ENCODE results near the gene LRP3.

- TF ChIP-seq, protein P1, sequence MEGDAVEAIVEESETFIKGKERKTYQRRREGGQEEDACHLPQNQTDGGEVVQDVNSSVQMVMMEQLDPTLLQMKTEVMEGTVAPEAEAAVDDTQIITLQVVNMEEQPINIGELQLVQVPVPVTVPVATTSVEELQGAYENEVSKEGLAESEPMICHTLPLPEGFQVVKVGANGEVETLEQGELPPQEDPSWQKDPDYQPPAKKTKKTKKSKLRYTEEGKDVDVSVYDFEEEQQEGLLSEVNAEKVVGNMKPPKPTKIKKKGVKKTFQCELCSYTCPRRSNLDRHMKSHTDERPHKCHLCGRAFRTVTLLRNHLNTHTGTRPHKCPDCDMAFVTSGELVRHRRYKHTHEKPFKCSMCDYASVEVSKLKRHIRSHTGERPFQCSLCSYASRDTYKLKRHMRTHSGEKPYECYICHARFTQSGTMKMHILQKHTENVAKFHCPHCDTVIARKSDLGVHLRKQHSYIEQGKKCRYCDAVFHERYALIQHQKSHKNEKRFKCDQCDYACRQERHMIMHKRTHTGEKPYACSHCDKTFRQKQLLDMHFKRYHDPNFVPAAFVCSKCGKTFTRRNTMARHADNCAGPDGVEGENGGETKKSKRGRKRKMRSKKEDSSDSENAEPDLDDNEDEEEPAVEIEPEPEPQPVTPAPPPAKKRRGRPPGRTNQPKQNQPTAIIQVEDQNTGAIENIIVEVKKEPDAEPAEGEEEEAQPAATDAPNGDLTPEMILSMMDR (IDR thresholded peaks at IDR 0.05; ENCODE audit: insufficient read depth, low read depth, low read length) = no peak
- no peak for TF ChIP-seq EZH2 (IDR thresholded peaks at IDR 0.05; ENCODE audit: insufficient read depth, low read length)
These were observed at the start of gene LRP3 for GRCh38 chr19:33193865-33194362.

Measured in astrocyte (in vitro differentiated cells and primary cell).